ENCODE results near the gene HNMT.

HNMT gene

DNA sequence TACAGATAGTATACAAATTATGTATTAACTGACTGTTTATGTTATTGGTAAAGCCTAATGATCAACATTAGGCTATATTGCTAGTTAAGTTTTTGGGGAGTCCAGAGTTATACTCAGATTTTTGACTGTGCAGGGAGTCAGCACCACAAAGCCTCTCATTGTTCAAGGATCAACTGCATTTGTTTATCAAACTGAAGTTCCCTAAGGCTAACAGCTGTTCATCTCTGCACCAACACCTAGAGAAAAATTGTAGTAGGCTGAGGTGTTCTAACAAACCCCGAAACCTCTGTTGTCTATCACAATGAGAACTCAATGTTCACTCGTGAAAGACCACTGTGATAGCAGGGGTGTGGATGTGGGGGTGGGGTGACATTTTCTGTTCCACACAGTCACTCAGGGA is 97.7 kb downstream of the HNMT start:
- no peak for DNase-seq

DNA sequence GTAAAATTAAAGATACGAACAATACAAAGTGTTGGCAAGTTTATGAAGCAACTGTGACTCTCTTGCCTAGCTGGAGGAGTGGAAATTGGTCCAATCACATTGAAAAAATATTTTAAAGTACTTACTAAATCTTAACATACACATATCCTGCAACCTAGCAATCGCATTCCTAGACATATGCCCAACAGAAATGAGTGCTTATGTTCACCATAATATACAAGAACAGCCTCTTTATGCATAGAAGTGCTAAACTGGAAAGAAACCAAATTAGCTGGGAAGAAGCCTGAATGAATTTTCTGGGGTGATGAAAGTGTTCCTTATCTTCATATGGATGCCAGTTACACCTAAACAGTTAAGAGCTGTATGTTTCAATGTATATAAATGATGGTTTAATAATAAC is 98.9 kb downstream of the HNMT start:
- no peak for DNase-seq

Measured in CD4-positive, alpha-beta T cell treated with Interleukin-10 for 1 hour (primary cell).